ENCODE data around the gene COG4.

GRCh38 chr16:70572050-70572925, 48.9 kb upstream of the COG4 start:
- TF ChIP-seq CTCF (IDR thresholded peaks at IDR 0.05) (no peak), POLR2A (IDR thresholded peaks at IDR 0.05) (no peak)

All from adrenal gland (tissue), 5 donors.